ENCODE data around the gene CUZD1.
"Not testable (repeated sequence)": the region's sequence is repeated elsewhere in the genome, so short reads cannot be mapped to it uniquely, and the experiment has no call there.

The CUZD1 gene

GRCh38 chr10:122863216-122864193 is 17.8 kb upstream of the CUZD1 start:
- Histone ChIP-seq H3K9me3 (ENCODE audit: low read length) (no peaks in the 10 kb centered on the region), H3K27me3 (ENCODE audit: insufficient read depth, low read length) (no peaks in the 10 kb centered on the region), H3K27ac (ENCODE audit: low read depth, low read length, poor library complexity, severe bottlenecking) (no peak overlapping the region), H2AFZ (ENCODE audit: low read length) (no peak overlapping the region), H3K36me3 (ENCODE audit: insufficient read depth, low read length) (no peaks in the 10 kb centered on the region; the same call in 1 of the 2 replicates), H3K9ac (ENCODE audit: low read length) (no peak overlapping the region), H3K4me2 (ENCODE audit: low read length) (no peak overlapping the region), H3F3A (ENCODE audit: insufficient read depth, low read length) (no peaks in the 10 kb centered on the region), H3K9me2 (ENCODE audit: low read depth, low read length) (no peaks in the 10 kb centered on the region), H3K4me1 (ENCODE audit: insufficient read depth, low read length, severe bottlenecking) (no peaks in the 10 kb centered on the region), H3K4me3 (ENCODE audit: low read depth, low read length, poor library complexity, severe bottlenecking) (no peak overlapping the region), H3K79me2 (ENCODE audit: insufficient read depth, low read length) (peaks cover 13% of the 10 kb centered on the region), H4K20me1 (ENCODE audit: insufficient read depth, low read length) (no peaks in the 10 kb centered on the region)
- TF ChIP-seq EZH2 (IDR thresholded peaks at IDR 0.05; ENCODE audit: borderline replicate concordance, low read length) (no peak), CTCF (IDR thresholded peaks at IDR 0.05; ENCODE audit: low read length) (no peak)

GRCh38 chr10:122861711-122862161 is 16.1 kb upstream of the CUZD1 start:
- Histone ChIP-seq H2AFZ (ENCODE audit: low read length) (no peak overlapping the region), H3K36me3 (ENCODE audit: insufficient read depth, low read length) (no peaks in the 10 kb centered on the region; the same call in 1 of the 2 replicates), H4K20me1 (ENCODE audit: insufficient read depth, low read length) (no peaks in the 10 kb centered on the region), H3K27me3 (ENCODE audit: insufficient read depth, low read length) (no peaks in the 10 kb centered on the region), H3K4me1 (ENCODE audit: insufficient read depth, low read length, severe bottlenecking) (no peaks in the 10 kb centered on the region), H3K9me3 (ENCODE audit: low read length) (no peaks in the 10 kb centered on the region), H3F3A (ENCODE audit: insufficient read depth, low read length) (no peaks in the 10 kb centered on the region), H3K79me2 (ENCODE audit: insufficient read depth, low read length) (peaks cover 11% of the 10 kb centered on the region), H3K27ac (ENCODE audit: low read depth, low read length, poor library complexity, severe bottlenecking) (no peak overlapping the region), H3K9me2 (ENCODE audit: low read depth, low read length) (no peaks in the 10 kb centered on the region), H3K4me2 (ENCODE audit: low read length) (no peak overlapping the region), H3K4me3 (ENCODE audit: low read depth, low read length, poor library complexity, severe bottlenecking) (no peak overlapping the region), H3K9ac (ENCODE audit: low read length) (no peak overlapping the region)
- TF ChIP-seq EZH2 (IDR thresholded peaks at IDR 0.05; ENCODE audit: borderline replicate concordance, low read length) (no peak), CTCF (IDR thresholded peaks at IDR 0.05; ENCODE audit: low read length) (no peak)

- H3K27ac ChIP-seq (ENCODE audit: low read depth, low read length, poor library complexity, severe bottlenecking): no peak overlapping the region
- peaks cover 8% of the 10 kb centered on the region for H3K36me3 ChIP-seq (ENCODE audit: insufficient read depth, low read length)
- H4K20me1 ChIP-seq (ENCODE audit: insufficient read depth, low read length): no peaks in the 10 kb centered on the region
- no peaks in the 10 kb centered on the region for H3K27me3 ChIP-seq (ENCODE audit: insufficient read depth, low read length)
- no peaks in the 10 kb centered on the region for H3F3A ChIP-seq (ENCODE audit: insufficient read depth, low read length)
- no peak overlapping the region for H2AFZ ChIP-seq (ENCODE audit: low read length)
- no peak overlapping the region for H3K4me2 ChIP-seq (ENCODE audit: low read length)
- TF ChIP-seq EZH2 (IDR thresholded peaks at IDR 0.05; ENCODE audit: borderline replicate concordance, low read length) (no peak), CTCF (IDR thresholded peaks at IDR 0.05; ENCODE audit: low read length) (no peak)
- no peak overlapping the region for H3K9ac ChIP-seq (ENCODE audit: low read length)
- H3K79me2 ChIP-seq (ENCODE audit: insufficient read depth, low read length): no peaks in the 10 kb centered on the region; the same call in 1 of the 2 replicates
- no peaks in the 10 kb centered on the region for H3K4me1 ChIP-seq (ENCODE audit: insufficient read depth, low read length, severe bottlenecking)
- no peaks in the 10 kb centered on the region for H3K9me3 ChIP-seq (ENCODE audit: low read length)
- no peaks in the 10 kb centered on the region for H3K9me2 ChIP-seq (ENCODE audit: low read depth, low read length)
- H3K4me3 ChIP-seq (ENCODE audit: low read depth, low read length, poor library complexity, severe bottlenecking): no peak overlapping the region
Measured at GRCh38 chr10:122859527-122859926, 13.9 kb upstream of the CUZD1 start.

- peaks cover 23% of the 10 kb centered on the region for H3K36me3 ChIP-seq (ENCODE audit: insufficient read depth, low read length)
- not testable (repeated sequence) for H2AFZ ChIP-seq (ENCODE audit: low read length); H3K9ac ChIP-seq (ENCODE audit: low read length); H3K27me3 ChIP-seq (ENCODE audit: insufficient read depth, low read length); H3K4me1 ChIP-seq (ENCODE audit: insufficient read depth, low read length, severe bottlenecking); H3K79me2 ChIP-seq (ENCODE audit: insufficient read depth, low read length); H3K4me2 ChIP-seq (ENCODE audit: low read length); H3K4me3 ChIP-seq (ENCODE audit: low read depth, low read length, poor library complexity, severe bottlenecking); H4K20me1 ChIP-seq (ENCODE audit: insufficient read depth, low read length); H3K9me2 ChIP-seq (ENCODE audit: low read depth, low read length); H3F3A ChIP-seq (ENCODE audit: insufficient read depth, low read length); H3K9me3 ChIP-seq (ENCODE audit: low read length); H3K27ac ChIP-seq (ENCODE audit: low read depth, low read length, poor library complexity, severe bottlenecking)
Measured at GRCh38 chr10:122858042-122858441, 12.4 kb upstream of the CUZD1 start.
